Measurements from ENCODE around the gene SHF. TPM values are rescaled to one million over a fixed set of nuclear protein-coding genes. Genes with fewer than 3 reads are reported as not detected.

The SHF gene
- total and polyA plus RNA-seq, 12 donors, result 2.4 to 8.4 (median 5.6) TPM

GRCh38 chr15:45182996-45183395 is 4.8 kb downstream of the SHF start:
- intact Hi-C loops (cut with DNase I), result no loop called here
- no peaks in the 10 kb centered on the region for H3K9me3 ChIP-seq
- WGBS, 2 donors, result 29 to 55% methylated on average over 1 of the region's 1 CpG
- DNase-seq, result no peak
- peaks cover 0 to 31% (median 14%) of the 10 kb centered on the region in 9 donors for H3K4me1 ChIP-seq
- no peak overlapping the region for H3K27ac ChIP-seq
- H3K27me3 ChIP-seq, result peaks cover 0 to 14% (median 0%) of the 10 kb centered on the region in 7 donors
- H3K4me3 ChIP-seq, result no peak overlapping the region
- no peak for ATAC-seq
- TF ChIP-seq CTCF (IDR thresholded peaks at IDR 0.05), result no peak
- H3K36me3 ChIP-seq, result no peaks in the 10 kb centered on the region

- TF ChIP-seq CTCF (IDR thresholded peaks at IDR 0.05), result no peak
- peaks cover 0 to 2% (median 0%) of the 10 kb centered on the region in 7 donors for H3K27me3 ChIP-seq
- intact Hi-C loops (cut with DNase I), result no loop called here
- H3K27ac ChIP-seq, result no peak overlapping the region
- H3K4me3 ChIP-seq, result no peak overlapping the region
- ATAC-seq, result no peak
- WGBS, 2 donors, result 85 to 90% methylated on average over 9 of the region's 9 CpGs
- DNase-seq, result no peak
- peaks cover 0 to 24% (median 5%) of the 10 kb centered on the region in 9 donors for H3K4me1 ChIP-seq
- H3K9me3 ChIP-seq, result no peaks in the 10 kb centered on the region
- H3K36me3 ChIP-seq, result peaks cover 0 to 10% (median 0%) of the 10 kb centered on the region in 9 donors
Observed at GRCh38 chr15:45181491-45182285, 6.1 kb downstream of the SHF start.

- Histone ChIP-seq H3K27ac (no peak overlapping the region), H3K4me1 (peaks cover 0 to 15% (median 0%) of the 10 kb centered on the region in 9 donors), H3K27me3 (no peaks in the 10 kb centered on the region), H3K9me3 (no peaks in the 10 kb centered on the region), H3K4me3 (no peak overlapping the region), H3K36me3 (peaks cover 0 to 19% (median 0%) of the 10 kb centered on the region in 9 donors)
- intact Hi-C loops (cut with DNase I), result no loop called here
- no peak for DNase-seq
- no peak for TF ChIP-seq CTCF (IDR thresholded peaks at IDR 0.05)
- no peak for ATAC-seq
- 85 to 86% methylated on average over 8 of the region's 8 CpGs for WGBS, 2 donors
Observed at GRCh38 chr15:45180648-45181436, 6.9 kb downstream of the SHF start.

- Histone ChIP-seq H3K36me3 (peaks cover 0 to 25% (median 0%) of the 10 kb centered on the region in 9 donors), H3K9me3 (no peaks in the 10 kb centered on the region), H3K4me1 (peaks cover 0 to 9% (median 0%) of the 10 kb centered on the region in 9 donors), H3K27ac (no peak overlapping the region), H3K4me3 (no peak overlapping the region), H3K27me3 (no peaks in the 10 kb centered on the region)
- no peak for ATAC-seq
- TF ChIP-seq CTCF (IDR thresholded peaks at IDR 0.05), result no peak
- 90 to 92% methylated on average over 7 of the region's 7 CpGs for WGBS, 2 donors
- intact Hi-C loops (cut with DNase I), result no loop called here
- no peak for DNase-seq
Observed at GRCh38 chr15:45180201-45180600, 7.6 kb downstream of the SHF start.
